HG03558 (cell line): Measurements from ENCODE around the gene PCBP3.
"Not testable (repeated sequence)": the region's sequence is repeated elsewhere in the genome, so short reads cannot be mapped to it uniquely, and the experiment has no call there.

ENCODE experiments used
- ATAC-seq: cut with Tn5 transposase; IDR thresholded peaks from one replicate; pipeline ENCODE4 v1.9.1; 2021; ENCODE audit warnings: moderate number of reproducible peaks; ENCODE audit not compliant: unreplicated experiment; ENCODE audit errors: extremely low read depth

Gene PCBP3

DNA sequence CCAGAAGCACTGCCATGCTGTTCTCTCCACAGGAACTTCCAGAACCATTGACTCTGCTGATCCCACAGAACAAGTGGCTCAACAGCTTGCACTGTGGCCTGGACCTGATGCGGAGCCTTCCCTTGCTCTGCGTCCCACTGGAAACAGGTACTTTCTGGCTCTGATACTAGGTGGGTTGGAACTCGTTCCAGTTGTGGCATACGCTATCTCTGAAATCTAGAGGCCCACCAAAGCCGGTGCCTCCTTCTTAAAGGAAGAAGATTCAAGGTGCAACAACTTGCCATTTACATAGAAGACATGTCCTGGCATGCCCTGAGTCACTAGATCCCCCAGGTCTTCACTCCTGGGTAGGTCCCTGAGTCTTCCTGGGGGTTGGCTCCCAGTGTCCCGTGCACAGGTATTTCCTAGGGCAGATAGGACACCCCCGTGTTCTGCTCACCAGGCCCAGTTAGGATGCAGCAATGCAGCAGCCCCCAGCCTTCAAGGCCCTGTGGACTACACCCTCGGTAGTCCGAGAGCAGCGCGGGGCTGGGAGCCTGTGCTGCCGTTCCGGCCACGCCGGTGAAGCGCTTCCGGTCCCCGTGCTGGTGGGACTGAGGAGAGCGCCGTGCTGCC, 10.8 kb upstream of the PCBP3 start:
- no peak for ATAC-seq

GRCh38 chr21:45634511-45635183, 8.9 kb upstream of the PCBP3 start:
- ATAC-seq = no peak

DNA sequence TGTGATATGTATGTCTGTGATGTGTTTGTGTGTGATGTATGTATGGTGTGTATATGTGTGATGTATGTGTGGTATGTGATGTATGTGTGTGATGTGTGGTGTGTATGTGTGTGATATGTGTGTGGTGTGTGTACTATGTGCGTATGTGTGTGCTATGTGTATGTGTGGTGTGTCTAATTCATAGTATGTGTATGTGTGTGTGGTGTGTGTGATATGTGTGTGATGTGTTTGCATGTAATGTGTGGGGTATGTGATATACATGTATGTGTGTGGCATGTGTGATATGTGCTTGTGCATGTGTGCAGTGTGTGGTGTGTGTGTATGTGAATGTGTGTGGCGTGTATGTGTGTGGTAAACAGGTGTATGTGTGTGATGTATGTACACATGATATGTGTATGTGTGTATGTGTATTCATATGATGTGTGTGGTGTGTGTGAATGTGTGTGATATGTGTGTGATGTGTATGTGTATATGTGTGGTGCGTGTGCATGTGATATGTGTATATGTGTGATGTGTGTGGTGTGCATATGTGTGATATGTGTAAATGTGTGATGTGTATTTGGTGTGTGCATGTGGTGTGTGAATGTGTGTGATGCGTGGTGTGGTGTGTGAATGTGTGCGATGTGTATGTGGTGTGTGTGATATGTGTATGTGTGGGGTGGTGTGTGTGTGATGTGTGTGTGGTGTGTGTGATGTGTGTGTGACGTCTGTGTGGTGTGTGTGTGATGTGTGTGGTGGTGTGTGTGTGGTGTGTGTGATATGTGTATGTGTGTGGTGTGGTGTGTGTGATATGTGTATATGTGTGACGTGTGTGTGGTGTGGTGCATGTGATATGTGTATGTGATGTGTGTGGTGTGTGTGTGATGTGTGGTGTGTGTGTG, 8.0 kb upstream of the PCBP3 start:
- no peak for ATAC-seq

DNA sequence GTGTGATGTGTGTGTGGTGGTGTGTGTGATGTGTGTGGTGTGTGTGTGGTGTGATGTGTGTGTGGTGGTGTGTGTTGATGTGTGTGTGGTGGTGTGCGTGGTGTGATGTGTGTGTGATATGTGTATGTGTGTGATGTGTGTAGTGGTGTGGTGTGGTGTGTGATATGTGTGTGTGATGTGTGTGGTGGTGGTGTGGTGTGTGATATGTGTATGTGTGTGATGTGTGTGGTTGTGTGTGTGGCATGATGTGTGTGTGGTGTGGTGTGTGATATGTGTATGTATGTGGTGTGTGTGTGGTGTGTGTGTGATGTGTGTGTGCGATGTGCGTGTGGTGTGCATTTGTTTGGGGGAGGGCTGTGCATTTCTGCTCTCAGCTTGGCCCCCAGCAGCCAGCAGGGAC, 7.1 kb upstream of the PCBP3 start:
- ATAC-seq = no peak

GRCh38 chr21:45636951-45637646, 6.4 kb upstream of the PCBP3 start:
- ATAC-seq = no peak

DNA sequence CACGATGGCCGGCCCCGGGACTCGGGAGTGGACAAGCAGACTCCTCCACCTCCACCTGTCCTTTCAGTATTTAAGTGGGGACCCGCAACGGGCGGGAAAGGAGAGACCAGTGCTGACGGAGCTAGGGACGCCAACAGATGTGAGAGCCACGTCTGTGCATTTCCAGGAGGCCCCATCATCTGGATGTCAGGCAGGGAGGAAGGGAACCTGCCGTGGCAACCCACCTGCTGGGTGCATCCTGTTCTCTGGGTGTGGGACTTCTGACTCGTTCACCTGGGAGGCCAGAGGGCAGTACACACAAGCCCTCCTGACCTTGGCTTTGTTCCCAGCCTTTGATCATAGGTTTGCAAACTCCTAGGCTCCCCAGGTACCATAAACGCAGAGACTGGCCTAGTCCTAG, 5.6 kb upstream of the PCBP3 start:
- no peak for ATAC-seq

GRCh38 chr21:45638707-45639106, 4.8 kb upstream of the PCBP3 start:
- ATAC-seq = no peak

DNA sequence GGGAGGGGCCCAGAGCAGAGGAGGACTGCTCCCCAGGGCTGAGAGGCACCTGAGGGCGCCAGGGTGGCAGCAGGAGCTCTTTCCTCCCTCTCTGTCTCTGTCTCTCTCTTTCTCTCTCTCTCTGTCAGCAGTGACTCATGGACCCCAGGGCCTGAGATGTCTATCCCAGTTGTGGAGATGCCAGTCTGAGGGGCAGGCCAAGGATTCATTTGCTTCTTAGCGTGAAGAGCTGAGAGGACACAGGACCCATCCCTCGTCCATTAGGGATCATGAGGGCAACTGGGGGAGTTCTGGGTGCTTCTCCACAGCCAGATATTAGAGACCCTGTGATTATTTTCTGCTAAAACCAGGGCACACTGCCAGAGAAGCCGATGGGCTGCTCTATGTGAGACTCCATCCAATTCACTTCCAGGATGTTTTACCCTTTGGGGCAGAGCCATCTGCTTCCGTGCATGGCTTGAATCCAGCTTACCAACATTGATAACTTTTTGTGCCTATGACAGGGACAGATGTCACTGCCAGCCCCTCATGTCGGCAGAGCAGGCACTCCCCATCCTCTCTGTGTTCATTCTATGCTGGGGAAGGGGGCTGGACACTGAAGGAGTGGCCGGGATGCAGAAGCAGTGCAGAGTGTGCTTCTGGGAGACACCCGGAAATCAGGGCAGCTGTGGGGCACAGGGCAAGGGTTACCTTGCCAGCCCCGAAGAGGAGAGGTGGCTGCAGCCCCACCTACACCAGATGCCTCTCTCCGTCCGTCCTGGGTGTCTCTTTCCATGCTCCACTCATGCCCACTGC, 4.1 kb upstream of the PCBP3 start:
- no peak for ATAC-seq

DNA sequence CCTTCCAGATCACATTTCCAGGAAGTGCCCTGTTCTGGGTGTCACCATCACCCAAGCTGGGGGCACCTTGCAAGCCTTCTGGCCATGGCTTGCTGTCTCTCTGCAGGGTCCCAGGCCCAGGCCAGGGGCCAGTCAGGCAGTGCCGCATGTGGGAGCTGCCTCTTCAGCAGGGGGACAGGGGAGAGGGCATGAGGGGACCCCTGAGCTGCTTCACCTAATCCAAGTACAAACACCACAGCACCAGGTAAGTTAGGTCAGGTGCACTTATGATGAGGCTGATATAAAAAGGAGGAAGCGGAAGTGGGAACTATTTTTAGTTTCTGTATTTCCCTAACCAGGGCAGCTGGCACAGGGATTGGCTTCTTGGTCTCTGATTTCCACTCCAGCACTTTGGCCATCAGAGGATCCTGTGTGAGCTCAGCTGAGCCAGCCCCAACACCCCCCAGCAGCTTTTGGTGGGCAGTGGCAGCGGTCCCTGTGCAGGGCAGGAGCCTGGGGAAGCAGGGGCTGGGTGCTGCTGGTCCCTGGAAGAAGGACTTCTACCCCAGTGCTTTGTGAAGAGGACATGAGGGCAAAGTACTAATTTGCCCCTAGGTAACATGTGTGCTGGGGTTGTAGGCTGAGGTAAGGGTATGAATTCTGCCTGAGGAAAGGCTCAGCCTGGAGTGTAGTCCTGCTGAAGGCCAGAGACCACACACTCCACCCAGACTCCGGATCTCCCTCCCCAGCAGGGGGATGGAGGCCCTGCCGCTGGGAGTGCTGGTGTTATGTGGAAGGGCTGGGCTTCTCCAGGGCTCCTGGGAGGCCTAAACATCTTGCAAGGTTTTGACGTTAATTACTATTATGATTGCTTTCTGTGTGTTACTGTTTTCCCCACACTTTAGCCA, 3.3 kb upstream of the PCBP3 start:
- no peak for ATAC-seq

DNA sequence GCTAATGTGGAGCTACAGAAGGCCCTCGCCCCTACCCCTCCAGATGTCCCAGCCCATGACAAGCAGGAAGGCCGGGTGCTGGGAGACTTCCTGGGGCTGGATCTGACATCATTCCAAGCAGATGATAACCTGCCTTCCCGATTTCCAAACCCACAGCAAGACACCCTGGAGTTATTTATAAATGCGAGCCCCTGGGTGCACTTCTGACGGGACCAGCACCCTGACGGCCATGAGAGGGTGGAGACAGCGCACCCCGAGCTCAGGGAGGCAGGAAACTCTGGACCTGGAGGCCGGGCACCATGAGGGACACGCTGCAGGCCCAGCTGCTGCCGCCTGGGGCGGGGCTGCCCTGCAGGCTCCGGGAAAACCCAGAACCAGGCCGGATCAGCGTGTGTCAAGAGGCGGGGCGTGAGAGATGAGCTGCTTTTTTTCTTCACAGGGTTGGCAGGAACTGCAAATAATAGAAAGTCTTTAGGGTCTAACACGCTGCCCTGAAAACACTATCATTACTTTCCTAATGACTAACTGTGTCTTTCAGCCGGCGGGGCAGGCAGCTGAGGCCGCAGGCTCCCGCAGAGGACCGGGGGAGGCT, 2.5 kb upstream of the PCBP3 start:
- ATAC-seq = no peak

DNA sequence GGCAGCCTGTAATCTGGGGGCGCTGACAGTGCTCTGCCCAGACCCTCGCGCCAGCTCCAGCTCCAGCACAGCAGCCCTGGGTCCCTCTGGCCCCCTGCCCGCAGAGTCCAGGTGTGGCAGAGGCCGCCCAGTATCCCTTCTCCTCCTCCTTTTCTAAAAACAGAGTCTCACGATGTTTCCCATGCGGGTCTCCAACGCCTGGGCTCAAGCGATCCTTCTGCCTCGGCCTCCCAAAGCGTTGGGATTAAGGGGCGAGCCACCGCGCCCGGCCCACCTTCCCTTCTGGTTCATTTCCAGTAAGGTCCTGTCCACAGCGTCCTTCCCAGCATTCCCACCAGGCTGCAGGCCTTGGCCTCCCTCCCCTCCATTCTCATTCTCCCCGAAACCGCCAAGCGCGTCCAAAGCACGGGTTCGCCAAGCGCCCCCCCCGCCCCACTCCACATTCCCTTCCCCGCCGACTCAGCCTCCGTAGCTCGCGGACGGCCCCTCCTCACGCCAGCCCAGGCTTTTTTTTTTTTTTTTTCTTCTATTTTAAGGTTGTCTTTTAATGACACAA, 2.0 kb upstream of the PCBP3 start:
- no peak for ATAC-seq

GRCh38 chr21:45642122-45642813, 1.3 kb upstream of the PCBP3 start:
- no peak for ATAC-seq

GRCh38 chr21:45644041-45644906, 749 bp downstream of the PCBP3 start:
- ATAC-seq = peak; percentile 4

DNA sequence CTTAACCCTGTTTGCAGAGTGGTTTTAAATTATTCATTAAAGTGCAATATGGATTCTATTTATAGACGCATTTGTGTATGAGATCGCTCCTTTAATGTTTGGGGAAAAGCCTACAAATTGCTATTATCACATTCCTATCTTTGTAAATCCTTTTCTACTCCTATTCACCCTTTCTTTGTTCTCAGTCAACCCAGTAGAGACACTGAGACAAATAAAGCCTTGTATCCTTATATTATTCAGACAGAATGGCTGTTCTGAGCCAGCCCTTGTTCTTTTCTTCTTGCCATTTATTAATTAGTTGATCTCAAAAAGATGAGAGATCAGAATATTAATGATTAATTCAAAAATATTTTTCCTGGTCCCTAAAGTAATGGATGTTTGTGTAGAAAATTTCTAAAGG, 8.4 kb downstream of the PCBP3 start:
- no peak for ATAC-seq

DNA sequence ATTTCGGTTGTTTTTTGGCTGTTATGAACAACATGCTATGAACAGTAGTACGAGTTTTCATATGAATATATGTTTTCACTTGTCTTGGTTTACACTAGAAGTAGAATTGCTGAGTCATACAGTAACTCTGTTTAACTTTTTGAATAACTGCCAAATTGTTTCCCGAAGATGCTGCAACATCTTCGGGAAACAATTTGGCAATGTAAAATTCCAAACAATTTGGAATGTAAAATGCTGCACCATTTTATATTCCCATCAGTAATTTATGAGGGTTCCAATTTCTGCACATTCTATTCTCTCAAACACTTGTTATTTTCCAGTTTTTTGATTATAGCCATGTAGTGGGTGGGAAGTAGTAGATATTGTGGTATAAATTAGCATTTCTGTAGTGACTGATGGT, 11.6 kb downstream of the PCBP3 start:
- no peak for ATAC-seq

DNA sequence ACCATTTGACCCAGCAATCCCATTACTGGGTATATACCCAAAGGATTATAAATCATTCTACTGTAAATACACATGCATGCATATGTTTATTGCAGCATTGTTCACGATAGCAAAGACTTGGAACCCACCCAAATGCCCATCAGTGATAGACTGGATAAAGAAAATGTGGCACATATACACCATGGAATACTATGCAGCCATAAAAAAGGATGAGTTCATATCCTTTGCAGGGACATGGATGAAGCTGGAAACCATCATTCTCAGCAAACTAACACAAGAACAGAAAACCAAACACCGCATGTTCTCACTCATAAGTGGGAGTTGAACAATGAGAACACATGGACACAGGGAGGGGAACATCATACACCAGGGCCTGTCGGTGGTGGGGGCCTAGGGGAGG, 12.6 kb downstream of the PCBP3 start:
- not testable (repeated sequence) for ATAC-seq
